Measurements from ENCODE around the gene ZNF396. TPM values are rescaled to one million over a fixed set of nuclear protein-coding genes. Genes with fewer than 3 reads are reported as not detected.
A peak's percentile ranks its signal among the peaks of the same experiment; 100 is the strongest.

ZNF396 gene
- polyA plus RNA-seq (2012; ENCODE audit: insufficient read depth, insufficient read length): 2.3 TPM

- DNase-seq (ENCODE audit: low read depth, low spot score): peak; percentile 38
- H3K4me3 ChIP-seq (ENCODE audit: low read length): peak within 1 kb of the TSS; percentile 65
Measured at GRCh38 chr18:35376742-35377695, at the start of gene ZNF396. TSS of gene ZNF396 (minus strand) at chr18:35377337. CDS start at chr18:35374292, 3,045 bp downstream.

GRCh38 chr18:35426786-35427185 lies 49.6 kb upstream of the ZNF396 start:
- DNase-seq (ENCODE audit: low read depth, low spot score): no peak
- no peak overlapping the region for H3K4me3 ChIP-seq (ENCODE audit: low read length)

GRCh38 chr18:35424356-35424755 lies 47.2 kb upstream of the ZNF396 start:
- DNase-seq (ENCODE audit: low read depth, low spot score): no peak
- H3K4me3 ChIP-seq (ENCODE audit: low read length): no peak overlapping the region

GRCh38 chr18:35422237-35422636 lies 45.1 kb upstream of the ZNF396 start:
- DNase-seq (ENCODE audit: low read depth, low spot score): no peak
- no peak overlapping the region for H3K4me3 ChIP-seq (ENCODE audit: low read length)

GRCh38 chr18:35418610-35419009 lies 41.5 kb upstream of the ZNF396 start:
- H3K4me3 ChIP-seq (ENCODE audit: low read length): no peak overlapping the region
- DNase-seq (ENCODE audit: low read depth, low spot score): no peak

GRCh38 chr18:35417223-35417622 lies 40.1 kb upstream of the ZNF396 start:
- no peak for DNase-seq (ENCODE audit: low read depth, low spot score)
- no peak overlapping the region for H3K4me3 ChIP-seq (ENCODE audit: low read length)

GRCh38 chr18:35415511-35416073 lies 38.5 kb upstream of the ZNF396 start:
- H3K4me3 ChIP-seq (ENCODE audit: low read length): no peak overlapping the region
- no peak for DNase-seq (ENCODE audit: low read depth, low spot score)

GRCh38 chr18:35413163-35413511 lies 36.0 kb upstream of the ZNF396 start:
- DNase-seq (ENCODE audit: low read depth, low spot score): no peak
- no peak overlapping the region for H3K4me3 ChIP-seq (ENCODE audit: low read length)

- DNase-seq (ENCODE audit: low read depth, low spot score): no peak
- H3K4me3 ChIP-seq (ENCODE audit: low read length): no peak overlapping the region
Measured at GRCh38 chr18:35411625-35412351, 34.7 kb upstream of the ZNF396 start.

GRCh38 chr18:35410561-35410960 lies 33.4 kb upstream of the ZNF396 start:
- H3K4me3 ChIP-seq (ENCODE audit: low read length): no peak overlapping the region
- no peak for DNase-seq (ENCODE audit: low read depth, low spot score)

- DNase-seq (ENCODE audit: low read depth, low spot score): no peak
- H3K4me3 ChIP-seq (ENCODE audit: low read length): no peak overlapping the region
Measured at GRCh38 chr18:35409911-35410310, 32.8 kb upstream of the ZNF396 start.

GRCh38 chr18:35408843-35409261 lies 31.7 kb upstream of the ZNF396 start:
- no peak for DNase-seq (ENCODE audit: low read depth, low spot score)
- H3K4me3 ChIP-seq (ENCODE audit: low read length): no peak overlapping the region

GRCh38 chr18:35407871-35408481 lies 30.8 kb upstream of the ZNF396 start:
- H3K4me3 ChIP-seq (ENCODE audit: low read length): no peak overlapping the region
- peak; percentile 62 for DNase-seq (ENCODE audit: low read depth, low spot score)

- DNase-seq (ENCODE audit: low read depth, low spot score): no peak
- no peak overlapping the region for H3K4me3 ChIP-seq (ENCODE audit: low read length)
Measured at GRCh38 chr18:35406666-35407065, 29.5 kb upstream of the ZNF396 start.

- no peak for DNase-seq (ENCODE audit: low read depth, low spot score)
- no peak overlapping the region for H3K4me3 ChIP-seq (ENCODE audit: low read length)
Measured at GRCh38 chr18:35397976-35398375, 20.8 kb upstream of the ZNF396 start.

GRCh38 chr18:35393716-35394115 lies 16.6 kb upstream of the ZNF396 start:
- DNase-seq (ENCODE audit: low read depth, low spot score): no peak
- H3K4me3 ChIP-seq (ENCODE audit: low read length): no peak overlapping the region

- no peak for DNase-seq (ENCODE audit: low read depth, low spot score)
- no peak overlapping the region for H3K4me3 ChIP-seq (ENCODE audit: low read length)
Measured at GRCh38 chr18:35392375-35392774, 15.2 kb upstream of the ZNF396 start.

GRCh38 chr18:35390951-35391700 lies 14.0 kb upstream of the ZNF396 start:
- no peak for DNase-seq (ENCODE audit: low read depth, low spot score)
- no peak overlapping the region for H3K4me3 ChIP-seq (ENCODE audit: low read length)

GRCh38 chr18:35389095-35389618 lies 12.0 kb upstream of the ZNF396 start:
- no peak for DNase-seq (ENCODE audit: low read depth, low spot score)
- H3K4me3 ChIP-seq (ENCODE audit: low read length): no peak overlapping the region
